Colon (tissue), 2 donors: ENCODE measurements around the gene NAP1L1.
"Not testable (repeated sequence)": the region's sequence is repeated elsewhere in the genome, so short reads cannot be mapped to it uniquely, and the experiment has no call there.

ENCODE experiments used
- FAIRE-seq: peaks from 2 replicates; lab custom pipeline; 2012; peaks lifted over from hg19 to GRCh38; lab: Jason Lieb, UNC
- donor health status: control.
- donor health status: control.

NAP1L1 gene

GRCh38 chr12:75990189-75990912 lies 94.1 kb downstream of the NAP1L1 start:
- FAIRE-seq: no peak

DNA sequence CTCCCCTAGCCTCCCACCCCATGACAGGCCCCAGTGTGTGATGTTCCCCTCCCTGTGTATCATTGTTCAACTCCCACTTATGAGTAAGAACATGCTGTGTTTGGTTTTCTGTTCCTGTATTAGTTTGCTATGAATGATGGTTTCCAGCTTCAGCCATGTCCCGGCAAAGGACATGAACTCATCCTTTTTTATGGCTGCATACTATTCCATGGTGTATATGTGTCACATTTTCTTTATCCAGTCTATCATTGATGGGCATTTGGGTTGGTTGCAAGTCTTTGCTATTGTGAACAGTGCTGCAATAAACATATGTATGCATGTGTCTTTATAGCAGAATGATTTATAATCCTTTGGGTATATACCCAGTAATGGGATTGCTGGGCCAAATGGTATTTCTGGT lies 96.8 kb downstream of the NAP1L1 start:
- not testable (repeated sequence) for FAIRE-seq
